Activated CD4-positive, alpha-beta T cell treated with anti-CD3 and anti-CD28 coated beads, Interleukin-2, amount 50 U/mL, for 24 hours (primary cell): ENCODE results near the gene DALRD3.
A peak's percentile ranks its signal among the peaks of the same experiment; 100 is the strongest.

Source experiments
- DNase-seq, 2 donors: peaks; one replicate each; pipeline ENCODE4 v3.0.0-alpha.2; 2020; ENCODE audit warnings: low read depth in 1 of 2, low spot score in 1 of 2

Gene DALRD3

DNA sequence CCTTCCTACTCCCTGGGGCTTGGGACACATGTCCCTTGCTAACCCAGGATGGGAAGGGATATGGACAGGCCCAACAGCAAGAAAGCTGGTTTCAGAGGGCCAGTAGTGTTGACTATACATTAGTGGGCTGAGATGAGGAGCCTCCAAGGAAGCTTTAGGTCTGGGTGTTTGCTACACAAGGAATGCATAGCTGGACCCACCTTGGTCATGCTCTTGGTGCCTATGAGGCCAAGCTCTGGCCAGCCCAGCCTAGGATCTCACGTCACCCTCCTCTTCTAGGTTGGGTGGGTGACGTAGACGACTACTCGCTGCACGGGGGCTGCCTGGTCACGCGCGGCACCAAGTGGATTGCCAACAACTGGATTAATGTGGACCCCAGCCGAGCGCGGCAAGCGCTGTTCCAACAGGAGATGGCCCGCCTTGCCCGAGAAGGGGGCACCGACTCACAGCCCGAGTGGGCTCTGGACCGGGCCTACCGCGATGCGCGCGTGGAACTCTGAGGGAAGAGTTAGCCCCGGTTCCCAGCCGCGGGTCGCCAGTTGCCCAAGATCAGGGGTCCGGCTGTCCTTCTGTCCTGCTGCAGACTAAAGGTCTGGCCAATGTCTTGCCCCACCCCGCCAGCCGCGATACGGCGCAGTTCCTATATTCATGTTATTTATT lies 11.8 kb downstream of the DALRD3 start:
- no peak for DNase-seq

- DNase-seq, result no peak
These were observed 12.4 kb downstream of the DALRD3 start for GRCh38 chr3:49005998-49006397.

GRCh38 chr3:49005303-49005680 lies 13.1 kb downstream of the DALRD3 start:
- DNase-seq, result no peak

DNA sequence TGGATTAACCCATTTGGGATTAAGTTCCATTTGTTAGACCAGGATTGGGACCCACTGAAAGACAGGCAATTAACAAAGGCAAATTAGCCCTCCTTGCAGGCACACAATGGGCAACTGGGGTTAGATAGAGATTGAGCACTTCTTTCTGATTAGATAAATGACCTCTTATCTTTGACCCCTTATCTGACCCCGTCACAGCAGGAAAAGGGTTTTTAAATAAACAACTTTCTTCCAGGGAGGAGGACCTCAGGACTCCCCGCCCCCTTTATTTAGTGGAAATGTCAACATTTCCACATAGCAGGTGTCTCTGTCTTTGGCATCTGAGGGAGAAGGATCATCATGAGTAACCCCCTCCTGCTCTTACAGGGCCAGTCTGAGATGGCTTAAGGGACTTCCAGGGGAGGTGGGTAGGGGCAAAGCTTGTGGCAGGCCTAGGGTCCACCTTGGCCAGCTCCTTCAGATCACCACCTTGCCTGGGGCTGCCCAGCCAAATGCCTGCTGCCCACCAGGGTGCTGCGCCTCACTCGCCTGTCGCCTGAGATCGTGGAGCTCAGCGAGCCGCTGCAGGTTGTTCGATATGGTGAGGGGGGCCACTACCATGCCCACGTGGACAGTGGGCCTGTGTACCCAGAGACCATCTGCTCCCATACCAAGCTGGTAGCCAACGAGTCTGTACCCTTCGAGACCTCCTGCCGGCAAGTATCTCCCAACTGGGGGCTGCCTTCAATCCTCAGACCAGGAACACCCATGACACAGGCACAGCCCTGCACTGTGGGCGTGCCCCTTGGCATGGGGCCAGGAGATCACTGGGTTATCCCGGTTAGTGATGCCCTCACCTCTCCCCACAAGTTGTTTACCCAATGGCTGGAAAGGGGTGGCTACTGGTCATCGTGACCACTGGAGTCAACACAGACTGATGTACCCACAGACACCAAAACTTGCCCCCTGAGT lies 13.8 kb downstream of the DALRD3 start:
- DNase-seq, result no peak

DNA sequence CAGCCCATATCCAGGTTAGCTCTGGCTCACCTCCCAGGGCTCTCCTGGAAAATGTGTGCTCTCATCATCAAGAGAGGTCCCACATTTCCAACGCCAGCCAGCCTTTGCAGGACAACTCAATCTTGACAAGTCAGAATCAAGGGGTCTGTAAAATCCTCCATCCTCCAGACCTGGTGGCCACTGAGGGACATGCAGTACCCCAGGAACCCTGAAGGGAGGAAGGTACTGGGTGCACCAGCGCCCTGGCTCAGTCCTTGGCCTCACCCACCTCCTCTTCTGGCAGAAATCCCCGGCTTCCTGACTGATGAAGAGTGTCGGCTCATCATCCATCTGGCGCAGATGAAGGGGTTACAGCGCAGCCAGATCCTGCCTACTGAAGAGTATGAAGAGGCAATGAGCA lies 17.2 kb downstream of the DALRD3 start:
- DNase-seq, result no peak

- DNase-seq, result no peak
These were observed 19.1 kb downstream of the DALRD3 start for GRCh38 chr3:48999085-48999858.

- DNase-seq, result no peak
These were observed 20.4 kb downstream of the DALRD3 start for GRCh38 chr3:48997714-48998637.

GRCh38 chr3:48997102-48997635 lies 21.2 kb downstream of the DALRD3 start:
- DNase-seq, result no peak

GRCh38 chr3:48996640-48997039 lies 21.7 kb downstream of the DALRD3 start:
- DNase-seq, result no peak

- no peak for DNase-seq
These were observed 24.5 kb downstream of the DALRD3 start for GRCh38 chr3:48993834-48994233.

DNA sequence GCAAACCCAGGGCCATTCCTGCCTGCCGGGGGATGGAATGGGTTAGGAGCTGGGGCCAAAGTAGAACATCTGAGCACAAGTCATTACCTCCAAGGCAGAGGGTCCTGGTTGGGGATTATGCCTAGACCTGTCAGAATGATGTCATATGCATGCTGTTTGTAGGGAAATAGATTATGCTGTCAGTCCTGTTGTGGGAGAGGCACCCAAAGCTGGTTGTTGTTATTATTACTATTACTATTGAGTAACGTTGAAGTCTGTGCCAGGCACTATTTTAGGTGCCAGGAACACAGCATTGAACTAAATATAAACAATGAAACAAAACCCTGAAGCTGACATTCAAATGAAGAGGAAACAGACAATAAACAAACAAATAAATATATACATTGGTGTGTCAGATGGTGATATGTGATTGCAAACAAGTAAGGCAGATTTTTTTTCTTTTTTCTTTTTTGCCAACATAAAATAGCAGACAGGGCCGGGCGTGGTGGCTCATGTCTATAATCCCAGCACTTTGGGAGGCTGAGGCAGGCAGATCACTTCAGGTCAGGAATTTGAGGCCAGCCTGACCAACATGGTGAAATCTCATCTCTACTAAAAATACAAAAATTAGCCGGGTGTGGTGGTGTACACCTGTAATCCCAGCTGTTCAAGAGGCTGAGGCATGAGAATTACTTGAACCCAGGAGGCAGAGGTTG lies 26.4 kb downstream of the DALRD3 start:
- DNase-seq, result no peak

GRCh38 chr3:48990636-48991469 lies 27.5 kb downstream of the DALRD3 start:
- DNase-seq, result no peak

- peak; percentile 56 to 78 for DNase-seq
These were observed 28.4 kb downstream of the DALRD3 start, which contains the start of gene P4HTM for GRCh38 chr3:48989796-48990635. TSS of gene P4HTM (plus strand) at chr3:48990241. CDS start at chr3:48990257, 16 bp downstream.

DNA sequence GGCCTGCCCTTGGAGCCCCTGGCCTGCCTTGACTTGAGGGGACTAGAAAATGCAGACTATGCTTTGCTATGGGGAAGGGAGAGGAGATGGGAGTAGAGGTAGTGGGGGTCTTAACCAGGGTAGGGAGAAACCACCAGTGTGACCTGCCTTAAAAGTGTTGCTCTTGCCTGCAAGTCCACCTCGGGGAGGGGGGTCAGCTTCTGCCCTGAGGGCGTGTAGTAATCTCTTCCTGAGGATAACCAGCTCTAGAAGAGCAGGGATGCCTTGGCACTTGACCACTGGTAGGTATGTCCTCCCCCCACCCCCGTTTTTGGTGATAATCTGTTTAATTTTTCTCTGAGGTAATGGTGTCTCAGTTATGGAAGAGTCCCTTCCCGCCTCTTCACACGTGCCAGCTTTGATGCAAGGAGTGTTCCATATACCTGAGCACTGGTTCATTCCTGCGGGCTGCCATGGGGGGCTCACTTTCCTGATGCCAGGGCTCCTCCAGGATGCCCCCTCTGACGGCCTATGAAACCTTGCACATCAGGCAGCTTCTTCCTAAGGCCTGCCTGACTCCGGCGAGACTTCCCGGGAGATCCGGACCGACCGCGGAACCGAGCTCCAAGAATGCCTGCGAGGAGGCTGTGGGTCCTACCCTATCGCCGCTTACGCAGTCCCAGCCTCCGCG lies 29.1 kb downstream of the DALRD3 start:
- no peak for DNase-seq

DNA sequence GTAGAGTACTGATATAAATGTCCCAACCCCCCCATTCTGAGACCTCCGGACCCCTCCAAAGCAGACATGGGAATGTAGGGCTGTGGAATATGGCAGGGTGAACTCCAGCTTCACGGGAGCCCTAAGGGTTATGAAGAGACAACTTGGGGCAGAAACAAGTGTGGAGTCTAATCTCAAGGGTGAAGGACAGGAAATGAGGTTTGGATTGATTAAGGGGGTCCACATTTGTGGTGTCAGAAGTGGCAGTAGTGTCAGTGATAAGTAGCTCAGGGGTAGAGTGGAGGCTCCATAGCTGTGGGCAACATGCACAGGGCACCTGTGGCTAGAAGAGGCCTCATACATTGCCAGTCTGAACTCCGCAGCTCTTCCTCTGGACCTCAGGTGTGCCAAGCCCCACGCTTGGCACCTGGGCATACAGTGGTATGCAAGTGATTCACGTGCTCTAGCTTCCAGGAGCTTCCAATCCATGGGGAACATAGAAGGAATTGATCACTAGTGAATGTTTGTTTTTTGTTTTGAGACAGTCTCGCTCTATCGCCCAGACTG lies 32.5 kb downstream of the DALRD3 start:
- no peak for DNase-seq

- no peak for DNase-seq
These were observed 33.7 kb downstream of the DALRD3 start for GRCh38 chr3:48984663-48985062.

DNA sequence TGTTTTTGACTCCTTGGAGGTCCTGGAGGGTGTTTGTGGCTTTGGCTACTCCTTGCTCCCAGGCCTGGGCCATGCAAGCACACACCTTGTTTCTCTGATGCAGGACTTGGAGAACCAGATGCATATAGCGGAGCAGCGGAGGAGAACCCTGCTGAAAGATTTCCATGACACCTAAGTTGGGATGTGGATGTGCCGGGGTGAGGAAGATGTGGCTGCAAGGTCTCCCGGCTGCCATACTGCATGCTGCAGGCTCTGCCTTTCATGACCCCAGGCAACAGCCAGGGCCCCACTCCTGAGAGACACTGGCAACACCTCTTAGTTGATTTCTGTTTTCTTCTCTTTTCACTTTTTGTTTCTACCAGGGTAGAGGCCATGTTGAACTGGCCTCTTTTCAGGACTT lies 35.3 kb downstream of the DALRD3 start:
- no peak for DNase-seq
